H1 (cell line): ENCODE data around the gene TMSB10. TPM values are rescaled to one million over a fixed set of nuclear protein-coding genes. Genes with fewer than 3 reads are reported as not detected.

Experiments used
- CTCF ChIA-PET: fragments of 300-600 bp; sonication (Branson Sonifier 250); formaldehyde crosslinking; loops from one replicate; lab custom pipeline; 2021; ENCODE audit not compliant: partially characterized antibody; lab: Charles Lee
- POLR2A ChIA-PET: fragments of 300-600 bp; sonication (Branson Sonifier 250); formaldehyde crosslinking; loops from one replicate; lab custom pipeline; 2021; ENCODE audit warnings: inconsistent platforms; ENCODE audit not compliant: partially characterized antibody; lab: Charles Lee
- DNase-seq, 2 experiments: peaks; one replicate each; pipeline versions ENCODE4 v3.0.0 to v3.0.0-alpha.2; 2010 to 2022; ENCODE audit warnings: low spot score in 2 of 2, low read depth in 1 of 2, mixed read lengths in 1 of 2
- FAIRE-seq: peaks from 2 replicates; lab custom pipeline; 2011; peaks lifted over from hg19 to GRCh38; lab: Jason Lieb, UNC
- H2AFZ ChIP-seq: 2 replicates; pipeline ENCODE4 v1.8.1; 2012; ENCODE audit warnings: low read length, inconsistent platforms
- H2AK5ac ChIP-seq: 2 replicates; pipeline ENCODE4 v1.6.1; 2013; ENCODE audit warnings: low read depth, low read length
- H2BK120ac ChIP-seq: replicated peaks from 2 replicates; pipeline ENCODE3; 2013; ENCODE audit warnings: low read depth, low read length, inconsistent platforms
- H2BK12ac ChIP-seq: 2 replicates; pipeline ENCODE4 v1.6.1; 2013; ENCODE audit warnings: low read depth, low read length
- H2BK15ac ChIP-seq: 2 replicates; pipeline ENCODE4 v1.6.1; 2013; ENCODE audit warnings: low read length
- H2BK20ac ChIP-seq: 2 replicates; pipeline ENCODE4 v1.6.1; 2013; ENCODE audit warnings: low read length
- H2BK5ac ChIP-seq: 2 replicates; pipeline ENCODE4 v1.6.1; 2013; ENCODE audit warnings: low read depth, low read length
- H3K14ac ChIP-seq: 2 replicates; pipeline ENCODE4 v1.6.1; 2013; ENCODE audit warnings: inconsistent platforms; ENCODE audit not compliant: insufficient read length
- H3K18ac ChIP-seq: 2 replicates; pipeline ENCODE4 v1.6.1; 2013; ENCODE audit warnings: low read length; ENCODE audit errors: extremely low read depth
- H3K23ac ChIP-seq: 2 replicates; pipeline ENCODE4 v1.6.1; 2013; ENCODE audit warnings: inconsistent platforms; ENCODE audit not compliant: insufficient read length
- H3K23me2 ChIP-seq: 2 replicates; pipeline ENCODE4 v1.6.1; 2013; ENCODE audit warnings: low read depth, low read length
- H3K27ac ChIP-seq: 2 replicates; pipeline ENCODE4 v1.6.1; 2011; ENCODE audit warnings: low read depth, low read length, inconsistent platforms
- H3K27me3 ChIP-seq, 4 experiments: replicated peaks in 1 of 4; 1 replicate in 1 of 4; 2 replicates in 3 of 4; pipeline versions ENCODE4 v1.6.1 to v1.8.1; 2011 to 2013; ENCODE audit warnings: low read length in 3 of 4, mild to moderate bottlenecking in 3 of 4, inconsistent platforms in 2 of 4, mixed read lengths in 2 of 4, moderate library complexity in 1 of 4; ENCODE audit not compliant: control insufficient read depth in 3 of 4, insufficient read depth in 3 of 4; ENCODE audit errors: extremely low read depth in 1 of 4
- H3K36me3 ChIP-seq, 4 experiments: 2 replicates each; pipeline versions ENCODE4 v1.6.1 to v1.8.1; 2011 to 2013; ENCODE audit warnings: mild to moderate bottlenecking in 4 of 4, low read length in 3 of 4, moderate library complexity in 2 of 4, control low read depth in 1 of 4, inconsistent platforms in 1 of 4; ENCODE audit not compliant: insufficient read depth in 4 of 4, control insufficient read depth in 2 of 4
- H3K4ac ChIP-seq: replicated peaks from 2 replicates; pipeline ENCODE3; 2013; ENCODE audit warnings: low read length, low read depth, mixed read lengths, inconsistent platforms; ENCODE audit not compliant: insufficient read length
- H3K4me1 ChIP-seq, 4 experiments: replicated peaks in 1 of 4; 1 replicate in 1 of 4; 2 replicates in 3 of 4; pipeline versions ENCODE4 v1.6.1 to v1.8.1; 2011 to 2013; ENCODE audit warnings: low read length in 3 of 4, inconsistent platforms in 2 of 4, mixed read lengths in 1 of 4; ENCODE audit not compliant: insufficient read depth in 4 of 4, control insufficient read depth in 3 of 4
- H3K4me2 ChIP-seq, 2 experiments: 2 replicates each; pipeline versions ENCODE4 v1.6.1 to v1.8.1; 2011 to 2013; ENCODE audit warnings: low read depth in 2 of 2, low read length in 2 of 2, control low read depth in 1 of 2, inconsistent platforms in 1 of 2, mild to moderate bottlenecking in 1 of 2; ENCODE audit not compliant: insufficient read depth in 1 of 2
- H3K4me3 ChIP-seq, 4 experiments: fragments of 200-600, 300-600 bp in 1 of 4; sonication (generic), shearing (Covaris generic), sonication (Bioruptor Twin) in 1 of 4; 2 replicates each; pipeline versions ENCODE4 v1.5.1 to v1.8.1; 2011 to 2016; ENCODE audit warnings: low read length in 4 of 4, low read depth in 3 of 4, control low read depth in 2 of 4, inconsistent platforms in 2 of 4, mild to moderate bottlenecking in 2 of 4, mixed read lengths in 1 of 4, moderate library complexity in 1 of 4; ENCODE audit not compliant: insufficient read depth in 2 of 4; ENCODE audit errors: extremely low read depth in 1 of 4
- H3K56ac ChIP-seq: replicated peaks from 2 replicates; pipeline ENCODE3; 2013; ENCODE audit warnings: low read depth, mild to moderate bottlenecking, mixed read lengths, low read length, inconsistent platforms; ENCODE audit not compliant: insufficient read length
- H3K79me1 ChIP-seq: 2 replicates; pipeline ENCODE4 v1.6.1; 2013; ENCODE audit warnings: low read depth, low read length, control low read depth
- H3K79me2 ChIP-seq, 2 experiments: 2 replicates each; pipeline versions ENCODE4 v1.6.1 to v1.8.1; 2012 to 2013; ENCODE audit warnings: low read length in 2 of 2, mild to moderate bottlenecking in 2 of 2, inconsistent platforms in 1 of 2; ENCODE audit not compliant: insufficient read depth in 2 of 2, control insufficient read depth in 1 of 2
- H3K9ac ChIP-seq, 4 experiments: replicated peaks in 1 of 4; 1 replicate in 1 of 4; 2 replicates in 3 of 4; pipeline versions ENCODE4 v1.6.1 to v1.8.1; 2011 to 2013; ENCODE audit warnings: low read depth in 3 of 4, low read length in 3 of 4, control low read depth in 2 of 4, mild to moderate bottlenecking in 2 of 4, moderate library complexity in 2 of 4, inconsistent platforms in 1 of 4; ENCODE audit errors: extremely low read depth in 1 of 4
- H3K9me3 ChIP-seq, 2 experiments: 2 replicates each; pipeline versions ENCODE4 v1.6.1 to v1.8.1; 2012 to 2013; ENCODE audit warnings: mild to moderate bottlenecking in 2 of 2, moderate library complexity in 2 of 2, control low read depth in 1 of 2, inconsistent platforms in 1 of 2, low read depth in 1 of 2, low read length in 1 of 2, mixed read lengths in 1 of 2; ENCODE audit not compliant: insufficient read depth in 2 of 2
- H4K20me1 ChIP-seq, 2 experiments: replicated peaks in 1 of 2; 2 replicates each; pipeline versions ENCODE3 to v1.8.1; 2011 to 2013; ENCODE audit warnings: inconsistent platforms in 2 of 2, low read length in 2 of 2, mild to moderate bottlenecking in 1 of 2; ENCODE audit not compliant: insufficient read depth in 2 of 2, control insufficient read depth in 1 of 2
- H4K5ac ChIP-seq: 2 replicates; pipeline ENCODE4 v1.6.1; 2013; ENCODE audit warnings: low read length, low read depth, mixed read lengths, inconsistent platforms; ENCODE audit not compliant: insufficient read length
- H4K8ac ChIP-seq: 2 replicates; pipeline ENCODE4 v1.8.0; 2013; ENCODE audit warnings: mild to moderate bottlenecking, moderate library complexity, low read length, inconsistent platforms; ENCODE audit not compliant: insufficient read depth; ENCODE audit errors: extremely low read depth
- H4K91ac ChIP-seq: replicated peaks from 2 replicates; pipeline ENCODE3; 2013; ENCODE audit warnings: low read length, mixed read lengths, inconsistent platforms; ENCODE audit not compliant: insufficient read length
- EZH2 ChIP-seq: fragments of 200-600 bp; sonication (generic); IDR thresholded peaks from 2 replicates; pipeline ENCODE4 v1.7.1; 2012; ENCODE audit warnings: low read depth, mild to moderate bottlenecking, moderate library complexity, low read length, inconsistent platforms; ENCODE audit not compliant: severe bottlenecking
- KDM1A ChIP-seq: fragments of 200-600, 300-600 bp; sonication (generic); IDR thresholded peaks from 2 replicates; pipeline ENCODE4 v1.7.1; 2016; ENCODE audit warnings: mild to moderate bottlenecking, low read length, borderline replicate concordance
- WGBS, 2 experiments: shearing (Covaris generic) in 1 of 2; methylation state at CpG; one replicate each; pipeline versions ENCODE4 v1.1.6 to v1.1.7; 2013 to 2015; ENCODE audit warnings: low lambda C conversion rate in 2 of 2, mixed read lengths in 2 of 2, inconsistent platforms in 1 of 2, low coverage in 1 of 2, missing lambda C conversion rate in 1 of 2; ENCODE audit not compliant: insufficient replicate concordance in 2 of 2, insufficient coverage in 1 of 2, insufficient read length in 1 of 2; ENCODE audit errors: extremely low coverage in 1 of 2, missing lambda C conversion rate in 1 of 2; 5-methylcytosine and 5-hydroxymethylcytosine counted together
- polyA plus RNA-seq, 7 experiments: library from polyadenylated mRNA; depleted of rRNA in 3 of 7; stranded (reverse) in 5 of 7; unstranded in 2 of 7; fragments of >200 nt in 5 of 7; fragments of 200-250 nt in 2 of 7; gene quantifications; 1 replicate in 5 of 7; 2 replicates in 1 of 7; 4 replicates in 1 of 7; pipeline versions ENCODE4 v1.2.1 to v1.2.3, GENCODE V29; 2011 to 2013; ENCODE audit warnings: missing spikeins in 2 of 7, mixed read lengths in 2 of 7
- total RNA-seq: library from RNA; stranded (reverse); fragmentation: NEBNext Ultra II Directional; extraction: Animal tissue kit (Norgen Biotek cat#: 25700); gene quantifications from 2 replicates; pipeline ENCODE4 v1.2.1, GENCODE V29; 2021
- TF ChIP-seq, protein P1 (sequence below): IDR thresholded peaks from 2 replicates; pipeline ENCODE4 v1.6.1; 2012; ENCODE audit warnings: inconsistent platforms
- TF ChIP-seq, protein P2 (sequence below): IDR thresholded peaks from 2 replicates; pipeline ENCODE4 v1.6.1; 2012; ENCODE audit warnings: low read length, inconsistent platforms
- TF ChIP-seq, protein P3 (sequence below): IDR thresholded peaks from 2 replicates; pipeline ENCODE4 v1.6.1; 2012; ENCODE audit warnings: inconsistent platforms

The TMSB10 gene
- total and polyA plus RNA-seq, 2 of the 8 experiments (the other 6 are each of a cell fraction or from before 2014, with no cell fraction given) = 593 to 1,075 TPM

DNA sequence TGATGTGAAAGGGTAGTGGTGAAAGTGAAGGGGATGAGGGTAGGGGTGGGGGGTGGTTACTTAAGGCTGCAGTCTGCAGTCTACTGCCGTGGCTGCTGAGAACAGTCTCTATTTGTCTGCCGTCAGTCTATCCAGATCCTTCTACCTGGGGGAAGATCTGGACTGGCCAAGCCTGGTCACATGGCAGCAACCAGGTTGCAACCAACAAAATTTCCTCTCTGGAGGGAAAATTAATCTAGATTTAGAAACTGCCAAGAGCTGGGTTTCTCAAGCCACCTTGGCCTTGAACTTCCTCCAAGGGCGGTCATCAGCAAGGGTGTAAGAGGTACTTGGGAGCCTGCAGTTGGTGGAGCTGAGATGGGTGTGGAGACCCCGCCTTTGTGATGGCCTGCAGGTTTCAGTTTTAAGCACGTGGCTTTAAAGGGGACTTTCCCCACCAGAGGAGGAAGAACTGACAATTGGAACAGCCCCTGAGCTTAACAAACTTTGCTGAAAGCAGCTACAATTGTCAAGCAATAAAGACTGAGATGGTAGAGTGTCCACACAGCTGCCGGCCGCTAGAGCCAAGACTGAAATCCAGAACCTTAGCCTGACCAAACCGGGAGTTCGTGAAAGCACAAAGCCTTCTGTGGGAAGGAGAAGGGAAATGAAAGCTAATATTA, 34.1 kb downstream of the TMSB10 start:
- peak overlapping the region; percentile 61 for H2BK120ac ChIP-seq
- H4K5ac ChIP-seq = no peak overlapping the region
- H3K4me3 ChIP-seq = no peak overlapping the region
- no peak overlapping the region for H2BK15ac ChIP-seq
- H3K18ac ChIP-seq = peak overlapping the region; percentile 53; the same call in 1 of the 2 replicates
- no peaks in the 10 kb centered on the region for H3K79me1 ChIP-seq
- peak overlapping the region; percentile 23; the same call in 1 of the 2 replicates for H3K27ac ChIP-seq
- no peak overlapping the region for H4K8ac ChIP-seq
- H3K23ac ChIP-seq = no peak overlapping the region
- POLR2A ChIA-PET = interaction anchor here (1.0 to 15.1 kb wide), 7 partner anchors 14 to 36 kb away, joined by 3 to 231 read pairs (median 4); partner anchors contain the start of gene TMSB10
- FAIRE-seq (no peak), DNase-seq (no peak)
- peak overlapping the region; percentile 6 to 14; a peak in 2 of 4 replicates for H3K4me2 ChIP-seq
- H3K23me2 ChIP-seq = no peaks in the 10 kb centered on the region
- H2AK5ac ChIP-seq = peak overlapping the region; percentile 5; the same call in 1 of the 2 replicates
- no peaks in the 10 kb centered on the region for H4K20me1 ChIP-seq
- peak overlapping the region; percentile 63 for H4K91ac ChIP-seq
- no peaks in the 10 kb centered on the region for H3K9me3 ChIP-seq
- H2AFZ ChIP-seq = peak overlapping the region; percentile 82
- H3K36me3 ChIP-seq = no peaks in the 10 kb centered on the region
- no peaks in the 10 kb centered on the region for H3K27me3 ChIP-seq
- no peaks in the 10 kb centered on the region for H3K79me2 ChIP-seq
- no peak overlapping the region; the same call in 1 of the 2 replicates for H2BK5ac ChIP-seq
- H3K4me1 ChIP-seq = peaks cover 3 to 8% (median 4%) of the 10 kb centered on the region in 4 experiments; a peak in 5 of 7 replicates
- CTCF ChIA-PET = interaction anchor here (0.7 to 7.5 kb wide), 9 partner anchors 9 to 127 kb away, joined by 3 to 54 read pairs (median 4); no protein-coding TSS in a partner anchor
- no peak overlapping the region for H3K56ac ChIP-seq
- no peak overlapping the region for H3K9ac ChIP-seq
- H3K14ac ChIP-seq = no peak overlapping the region
- no peak overlapping the region for H3K4ac ChIP-seq
- H2BK12ac ChIP-seq = peak overlapping the region; percentile 13; the same call in 1 of the 2 replicates
- WGBS, 2 experiments = 82% methylated on average over 9 of the region's 9 CpGs; no CpG with 5 or more reads in 1 of the 2 experiments
- peak overlapping the region; percentile 43; the same call in 1 of the 2 replicates for H2BK20ac ChIP-seq
- TF ChIP-seq, protein P1, sequence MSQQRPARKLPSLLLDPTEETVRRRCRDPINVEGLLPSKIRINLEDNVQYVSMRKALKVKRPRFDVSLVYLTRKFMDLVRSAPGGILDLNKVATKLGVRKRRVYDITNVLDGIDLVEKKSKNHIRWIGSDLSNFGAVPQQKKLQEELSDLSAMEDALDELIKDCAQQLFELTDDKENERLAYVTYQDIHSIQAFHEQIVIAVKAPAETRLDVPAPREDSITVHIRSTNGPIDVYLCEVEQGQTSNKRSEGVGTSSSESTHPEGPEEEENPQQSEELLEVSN = peak; percentile 62; the same call in 1 of the 2 replicates
- TF ChIP-seq, protein P2, sequence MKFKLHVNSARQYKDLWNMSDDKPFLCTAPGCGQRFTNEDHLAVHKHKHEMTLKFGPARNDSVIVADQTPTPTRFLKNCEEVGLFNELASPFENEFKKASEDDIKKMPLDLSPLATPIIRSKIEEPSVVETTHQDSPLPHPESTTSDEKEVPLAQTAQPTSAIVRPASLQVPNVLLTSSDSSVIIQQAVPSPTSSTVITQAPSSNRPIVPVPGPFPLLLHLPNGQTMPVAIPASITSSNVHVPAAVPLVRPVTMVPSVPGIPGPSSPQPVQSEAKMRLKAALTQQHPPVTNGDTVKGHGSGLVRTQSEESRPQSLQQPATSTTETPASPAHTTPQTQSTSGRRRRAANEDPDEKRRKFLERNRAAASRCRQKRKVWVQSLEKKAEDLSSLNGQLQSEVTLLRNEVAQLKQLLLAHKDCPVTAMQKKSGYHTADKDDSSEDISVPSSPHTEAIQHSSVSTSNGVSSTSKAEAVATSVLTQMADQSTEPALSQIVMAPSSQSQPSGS = 0 out of 2 replicates have a peak, but pooled peaks have one; percentile 53
- TF ChIP-seq KDM1A (no peak), EZH2 (no peak)
- TF ChIP-seq, protein P3, sequence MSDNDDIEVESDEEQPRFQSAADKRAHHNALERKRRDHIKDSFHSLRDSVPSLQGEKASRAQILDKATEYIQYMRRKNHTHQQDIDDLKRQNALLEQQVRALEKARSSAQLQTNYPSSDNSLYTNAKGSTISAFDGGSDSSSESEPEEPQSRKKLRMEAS = peak; percentile 44; the same call in 1 of the 2 replicates
